BE2C (cell line): ENCODE measurements around the gene CUL9.
A peak's percentile ranks its signal among the peaks of the same experiment; 100 is the strongest.

Experiments
- DNase-seq: peaks from one replicate; pipeline ENCODE4 v3.0.0-alpha.2; 2020
- H3K27me3 ChIP-seq: fragments of 250-450 bp; sonication (Bioruptor Pico); 2 replicates; pipeline ENCODE4 v1.5.1; 2020; ENCODE audit warnings: mild to moderate bottlenecking
- H3K36me3 ChIP-seq: fragments of 250-450 bp; sonication (Bioruptor Pico); 2 replicates; pipeline ENCODE4 v1.5.1; 2020; ENCODE audit warnings: mild to moderate bottlenecking
- H3K4me1 ChIP-seq: fragments of 250-450 bp; sonication (Bioruptor Pico); 2 replicates; pipeline ENCODE4 v1.5.1; 2020
- H3K4me3 ChIP-seq: 2 replicates; pipeline ENCODE4 v1.5.1; 2011; ENCODE audit warnings: low read depth, low read length
- H3K9me3 ChIP-seq: fragments of 250-450 bp; sonication (Bioruptor Pico); 2 replicates; pipeline ENCODE4 v1.5.1; 2020
- TF ChIP-seq, protein P1 (sequence below): IDR thresholded peaks from 2 replicates; pipeline ENCODE4 v1.5.1; 2012; ENCODE audit warnings: mild to moderate bottlenecking, low read depth, low read length

CUL9 gene

DNA sequence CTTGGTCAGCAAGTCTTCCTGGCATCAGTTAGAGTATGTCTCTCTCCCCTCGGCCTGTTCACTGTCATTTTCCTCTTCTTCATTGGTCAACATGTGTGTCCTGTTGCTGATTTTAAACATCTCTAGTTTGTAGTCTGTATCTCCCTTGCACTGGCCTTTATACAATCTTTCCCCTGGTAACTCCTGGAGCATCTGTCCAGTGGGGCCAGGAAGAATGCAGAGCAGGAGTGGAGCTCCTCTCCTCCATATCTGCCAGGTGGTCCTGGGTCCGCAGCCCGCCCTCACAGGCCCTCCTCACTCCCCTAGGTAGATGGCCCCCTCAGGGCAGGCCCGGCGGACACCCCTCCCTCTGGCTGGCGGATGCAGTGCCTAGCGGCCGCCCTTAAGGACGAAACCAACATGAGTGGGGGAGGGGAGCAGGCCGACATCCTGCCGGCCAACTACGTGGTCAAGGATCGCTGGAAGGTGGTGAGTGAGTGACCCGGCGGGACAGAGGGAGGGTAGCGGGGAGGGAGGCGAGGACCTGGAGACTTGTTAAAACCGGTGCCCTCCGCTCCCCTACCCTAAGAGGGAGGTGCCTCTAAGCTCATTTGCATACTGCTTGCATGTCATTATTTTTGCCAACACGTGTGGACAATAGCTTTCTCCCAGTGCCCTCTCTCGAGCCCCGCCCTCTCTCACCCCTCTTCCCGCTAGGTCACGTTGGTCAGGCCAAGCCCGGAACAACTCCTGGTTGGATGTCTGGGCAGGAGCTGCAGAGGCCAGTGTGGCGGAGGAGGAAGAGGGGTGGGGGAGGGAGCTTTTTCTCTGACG, 64.5 kb downstream of the CUL9 start:
- peaks cover 33% of the 10 kb centered on the region for H3K27me3 ChIP-seq
- TF ChIP-seq, protein P1, sequence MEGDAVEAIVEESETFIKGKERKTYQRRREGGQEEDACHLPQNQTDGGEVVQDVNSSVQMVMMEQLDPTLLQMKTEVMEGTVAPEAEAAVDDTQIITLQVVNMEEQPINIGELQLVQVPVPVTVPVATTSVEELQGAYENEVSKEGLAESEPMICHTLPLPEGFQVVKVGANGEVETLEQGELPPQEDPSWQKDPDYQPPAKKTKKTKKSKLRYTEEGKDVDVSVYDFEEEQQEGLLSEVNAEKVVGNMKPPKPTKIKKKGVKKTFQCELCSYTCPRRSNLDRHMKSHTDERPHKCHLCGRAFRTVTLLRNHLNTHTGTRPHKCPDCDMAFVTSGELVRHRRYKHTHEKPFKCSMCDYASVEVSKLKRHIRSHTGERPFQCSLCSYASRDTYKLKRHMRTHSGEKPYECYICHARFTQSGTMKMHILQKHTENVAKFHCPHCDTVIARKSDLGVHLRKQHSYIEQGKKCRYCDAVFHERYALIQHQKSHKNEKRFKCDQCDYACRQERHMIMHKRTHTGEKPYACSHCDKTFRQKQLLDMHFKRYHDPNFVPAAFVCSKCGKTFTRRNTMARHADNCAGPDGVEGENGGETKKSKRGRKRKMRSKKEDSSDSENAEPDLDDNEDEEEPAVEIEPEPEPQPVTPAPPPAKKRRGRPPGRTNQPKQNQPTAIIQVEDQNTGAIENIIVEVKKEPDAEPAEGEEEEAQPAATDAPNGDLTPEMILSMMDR: no peak
- 0 out of 2 replicates have a peak, but pooled peaks cover under 1% of the 10 kb centered on the region for H3K4me1 ChIP-seq
- H3K9me3 ChIP-seq: no peaks in the 10 kb centered on the region
- DNase-seq: peak; percentile 63
- H3K4me3 ChIP-seq: peak overlapping the region; percentile 64
- H3K36me3 ChIP-seq: no peaks in the 10 kb centered on the region

DNA sequence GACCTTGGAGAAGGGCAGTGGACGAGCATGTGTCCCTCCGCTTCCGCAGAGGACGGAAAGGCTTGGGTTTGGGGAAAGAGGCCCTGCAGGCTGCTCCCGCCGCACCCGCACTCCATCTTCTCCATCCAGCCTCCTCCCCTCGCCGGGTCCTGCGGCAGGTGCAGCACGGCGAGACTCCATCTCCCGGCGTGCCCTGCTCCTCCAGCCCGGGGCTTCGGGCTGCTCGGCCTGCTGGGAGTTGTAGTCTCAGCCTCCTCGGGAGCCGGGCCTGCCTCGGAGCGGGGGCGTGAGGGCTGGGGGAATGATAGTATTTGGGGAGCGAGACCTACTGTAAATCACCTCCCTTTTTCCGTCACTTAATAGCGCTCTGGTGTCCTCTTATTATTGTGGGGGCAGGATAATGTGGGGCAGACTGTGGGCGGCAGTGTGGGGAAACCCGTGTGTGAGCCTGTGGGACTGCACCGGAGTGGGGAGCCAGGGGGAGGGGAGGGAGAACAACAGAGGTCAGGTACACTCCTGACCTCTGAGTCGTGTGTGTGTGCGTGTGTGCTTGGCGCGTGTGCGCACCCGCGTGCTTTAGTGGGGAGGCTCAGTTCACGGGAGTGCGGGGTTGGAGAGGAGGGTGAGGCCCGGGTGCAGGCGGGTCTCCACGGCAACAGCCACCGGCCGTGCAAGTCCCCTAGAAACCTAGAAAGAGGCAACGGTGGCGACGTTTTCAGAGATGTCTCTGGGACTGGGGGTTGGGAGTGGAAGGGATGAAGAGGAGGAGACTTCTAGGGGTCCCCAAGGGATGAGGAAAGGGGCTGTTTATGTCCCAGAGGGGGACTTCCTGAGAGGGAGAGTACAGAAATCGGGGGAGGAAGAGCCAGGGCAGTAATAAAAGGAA, 65.4 kb downstream of the CUL9 start:
- DNase-seq: peak; percentile 87
- Histone ChIP-seq H3K4me3 (peak overlapping the region; percentile 64), H3K9me3 (no peaks in the 10 kb centered on the region), H3K36me3 (no peaks in the 10 kb centered on the region), H3K4me1 (peaks cover 9% of the 10 kb centered on the region; the same call in 1 of the 2 replicates), H3K27me3 (peaks cover 24% of the 10 kb centered on the region)
- TF ChIP-seq, protein P1: no peak

DNA sequence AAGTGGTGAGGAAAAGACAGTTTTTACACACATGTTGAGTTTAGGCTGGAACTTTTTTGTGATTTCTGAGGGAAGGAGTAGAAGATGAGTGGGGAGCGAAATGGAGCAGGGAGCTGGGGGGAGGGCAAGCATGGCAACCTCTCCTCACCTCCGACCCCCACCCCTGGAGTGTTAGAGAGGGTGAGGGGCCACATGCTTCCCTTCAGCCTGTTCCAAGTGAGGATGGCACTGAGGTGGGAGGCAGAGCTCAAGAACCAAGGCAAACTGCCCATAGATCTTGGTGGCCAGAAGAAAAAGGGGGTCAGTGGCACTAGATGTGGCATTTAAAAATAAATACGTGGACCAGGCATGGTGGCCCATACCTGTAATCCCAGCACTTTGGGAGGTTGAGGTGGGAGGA, 66.1 kb downstream of the CUL9 start:
- Histone ChIP-seq H3K9me3 (no peaks in the 10 kb centered on the region), H3K27me3 (peaks cover 17% of the 10 kb centered on the region), H3K36me3 (no peaks in the 10 kb centered on the region), H3K4me3 (peak overlapping the region; percentile 64), H3K4me1 (peaks cover 9% of the 10 kb centered on the region; the same call in 1 of the 2 replicates)
- DNase-seq: no peak
- TF ChIP-seq, protein P1: no peak

DNA sequence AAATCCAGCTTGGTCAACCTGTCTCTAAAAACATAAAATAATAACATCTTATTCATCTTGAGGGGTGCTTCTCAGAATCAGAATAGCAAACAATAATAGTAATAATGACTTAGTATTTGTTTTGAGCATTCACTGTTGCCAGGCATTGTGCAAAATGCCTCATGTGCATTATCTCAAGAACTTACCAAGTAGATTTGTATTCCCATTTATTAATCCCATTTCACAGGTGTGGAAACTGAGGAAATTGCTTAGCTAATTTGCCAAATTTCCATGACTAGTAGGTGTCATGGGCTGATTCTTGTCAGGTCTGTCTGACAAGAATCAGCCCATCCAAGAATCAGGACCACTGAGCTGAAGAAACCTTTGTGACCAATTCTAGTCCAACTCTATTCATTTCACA, 66.8 kb downstream of the CUL9 start:
- Histone ChIP-seq H3K9me3 (no peaks in the 10 kb centered on the region), H3K4me1 (peaks cover 9% of the 10 kb centered on the region; the same call in 1 of the 2 replicates), H3K4me3 (no peak overlapping the region), H3K27me3 (peaks cover 11% of the 10 kb centered on the region), H3K36me3 (no peaks in the 10 kb centered on the region)
- no peak for DNase-seq
- TF ChIP-seq, protein P1: no peak

DNA sequence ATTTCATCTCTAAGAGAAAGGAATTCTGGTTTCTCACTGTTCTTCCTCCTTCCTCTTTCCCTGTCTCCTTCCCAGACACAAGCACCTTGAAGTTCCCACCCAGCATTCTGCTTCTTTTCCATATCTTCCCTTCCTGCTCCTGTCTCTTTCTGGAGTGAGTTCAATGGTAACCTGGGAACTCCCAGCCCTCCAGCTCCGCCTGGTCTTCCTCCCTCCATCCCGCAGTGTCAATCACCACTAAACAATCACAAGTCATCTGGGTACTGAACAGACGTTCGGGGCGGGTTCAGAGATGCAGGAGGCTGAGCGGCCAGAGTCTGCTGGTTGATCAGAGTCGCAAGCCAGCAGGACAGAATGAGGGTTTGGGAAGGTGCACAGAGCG, 69.0 kb downstream of the CUL9 start:
- TF ChIP-seq, protein P1: no peak
- no peaks in the 10 kb centered on the region for H3K36me3 ChIP-seq
- H3K4me1 ChIP-seq: peaks cover 9% of the 10 kb centered on the region; the same call in 1 of the 2 replicates
- no peaks in the 10 kb centered on the region for H3K9me3 ChIP-seq
- no peaks in the 10 kb centered on the region for H3K27me3 ChIP-seq
- DNase-seq: peak; percentile 66
- peak overlapping the region; percentile 31 for H3K4me3 ChIP-seq
